ENCODE results near the gene FAM20A.

The FAM20A gene

GRCh38 chr17:68570526-68570925, 30.6 kb downstream of the FAM20A start:
- in situ Hi-C loops (cut with HindIII; ENCODE audit: low sequenced_read_pairs): no loop called here

- in situ Hi-C loops (cut with HindIII; ENCODE audit: low sequenced_read_pairs): no loop called here
Observed at GRCh38 chr17:68569346-68569745, 31.8 kb downstream of the FAM20A start.

- in situ Hi-C loops (cut with HindIII; ENCODE audit: low sequenced_read_pairs): no loop called here
Observed at GRCh38 chr17:68568581-68568980, 32.6 kb downstream of the FAM20A start.

GRCh38 chr17:68567581-68567980, 33.6 kb downstream of the FAM20A start:
- in situ Hi-C loops (cut with HindIII; ENCODE audit: low sequenced_read_pairs): no loop called here

- in situ Hi-C loops (cut with HindIII; ENCODE audit: low sequenced_read_pairs): no loop called here
Observed at GRCh38 chr17:68567035-68567434, 34.1 kb downstream of the FAM20A start.

GRCh38 chr17:68566442-68566738, 34.8 kb downstream of the FAM20A start:
- in situ Hi-C loops (cut with HindIII; ENCODE audit: low sequenced_read_pairs): no loop called here

- in situ Hi-C loops (cut with HindIII; ENCODE audit: low sequenced_read_pairs): no loop called here
Observed at GRCh38 chr17:68565661-68566441, 35.3 kb downstream of the FAM20A start.

GRCh38 chr17:68564415-68565111, 36.6 kb downstream of the FAM20A start:
- in situ Hi-C loops (cut with HindIII; ENCODE audit: low sequenced_read_pairs): no loop called here

GRCh38 chr17:68562736-68563135, 38.4 kb downstream of the FAM20A start:
- in situ Hi-C loops (cut with HindIII; ENCODE audit: low sequenced_read_pairs): no loop called here

GRCh38 chr17:68560966-68561720, 40.0 kb downstream of the FAM20A start:
- in situ Hi-C loops (cut with HindIII; ENCODE audit: low sequenced_read_pairs): no loop called here

GRCh38 chr17:68559316-68559715, 41.9 kb downstream of the FAM20A start:
- in situ Hi-C loops (cut with HindIII; ENCODE audit: low sequenced_read_pairs): no loop called here

GRCh38 chr17:68556551-68556950, 44.6 kb downstream of the FAM20A start:
- in situ Hi-C loops (cut with HindIII; ENCODE audit: low sequenced_read_pairs): no loop called here

- in situ Hi-C loops (cut with HindIII; ENCODE audit: low sequenced_read_pairs): no loop called here
Observed at GRCh38 chr17:68544111-68544915, 56.9 kb downstream of the FAM20A start.

- in situ Hi-C loops (cut with HindIII; ENCODE audit: low sequenced_read_pairs): no loop called here
Observed at GRCh38 chr17:68542698-68543463, 58.3 kb downstream of the FAM20A start.

GRCh38 chr17:68541816-68542215, 59.4 kb downstream of the FAM20A start:
- in situ Hi-C loops (cut with HindIII; ENCODE audit: low sequenced_read_pairs): no loop called here

- in situ Hi-C loops (cut with HindIII; ENCODE audit: low sequenced_read_pairs): no loop called here
Observed at GRCh38 chr17:68540981-68541380, 60.2 kb downstream of the FAM20A start.

- in situ Hi-C loops (cut with HindIII; ENCODE audit: low sequenced_read_pairs): no loop called here
Observed at GRCh38 chr17:68539548-68540467, 61.4 kb downstream of the FAM20A start.

- in situ Hi-C loops (cut with HindIII; ENCODE audit: low sequenced_read_pairs): no loop called here
Observed at GRCh38 chr17:68535922-68536321, 65.2 kb downstream of the FAM20A start.

- in situ Hi-C loops (cut with HindIII; ENCODE audit: low sequenced_read_pairs): no loop called here
Observed at GRCh38 chr17:68534695-68535088, 66.5 kb downstream of the FAM20A start.
